ENCODE measurements around the gene ARID4B.
"Not testable (repeated sequence)": the region's sequence is repeated elsewhere in the genome, so short reads cannot be mapped to it uniquely, and the experiment has no call there.

Gene ARID4B

GRCh38 chr1:235329139-235329902 lies 1.3 kb upstream of the ARID4B start:
- DNase-seq, result peak in 1 of 2 experiments; percentile 28

- DNase-seq, result peak; percentile 99 to 100
These were observed 526 bp upstream of the ARID4B start, which contains the start of gene GGPS1 for GRCh38 chr1:235328271-235329138. GGPS1 (plus strand) TSS chr1:235328570; CDS start chr1:235335265, 6,695 bp downstream.

DNA sequence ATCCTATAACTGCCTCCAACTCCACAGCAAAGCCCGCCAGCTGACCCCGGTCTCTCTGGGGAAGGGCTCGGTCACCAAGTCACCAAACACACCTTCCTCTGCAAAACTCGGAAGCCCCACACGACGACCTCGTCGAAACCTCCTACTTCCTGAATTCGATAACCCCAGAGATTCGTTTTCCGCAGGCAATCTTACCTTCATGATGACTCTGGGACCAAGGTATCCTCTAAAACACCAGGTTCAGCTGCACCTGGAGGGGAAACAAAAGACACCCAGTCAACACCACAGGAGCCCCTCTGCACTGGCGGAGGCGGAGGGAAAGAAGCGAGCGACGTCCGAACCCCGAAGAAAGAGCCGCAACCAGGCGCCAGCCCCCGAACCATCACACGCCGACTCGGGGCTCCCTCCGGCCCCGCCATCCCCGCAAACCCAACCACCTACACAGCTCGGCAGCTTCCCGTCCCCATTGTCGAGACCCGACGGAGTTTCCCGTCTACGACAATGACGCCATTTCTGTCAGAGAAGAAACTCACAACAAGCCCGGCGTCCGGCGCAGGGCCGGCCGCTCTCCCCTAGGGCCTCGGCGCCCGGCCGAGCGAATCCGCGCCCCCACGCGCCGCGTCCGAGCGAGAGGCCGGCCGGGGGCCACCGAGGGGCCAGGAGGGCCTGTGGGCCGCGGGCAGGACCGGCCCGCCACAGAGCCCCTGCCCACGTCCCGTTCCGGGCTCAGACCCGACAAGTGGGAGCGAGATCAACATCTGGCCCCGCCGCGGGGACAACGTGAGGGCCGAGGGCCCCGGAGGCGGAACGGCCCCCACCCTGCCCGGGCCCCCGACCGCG lies 1.0 kb downstream of the ARID4B start:
- peak in 1 of 2 experiments; percentile 37 for DNase-seq

DNA sequence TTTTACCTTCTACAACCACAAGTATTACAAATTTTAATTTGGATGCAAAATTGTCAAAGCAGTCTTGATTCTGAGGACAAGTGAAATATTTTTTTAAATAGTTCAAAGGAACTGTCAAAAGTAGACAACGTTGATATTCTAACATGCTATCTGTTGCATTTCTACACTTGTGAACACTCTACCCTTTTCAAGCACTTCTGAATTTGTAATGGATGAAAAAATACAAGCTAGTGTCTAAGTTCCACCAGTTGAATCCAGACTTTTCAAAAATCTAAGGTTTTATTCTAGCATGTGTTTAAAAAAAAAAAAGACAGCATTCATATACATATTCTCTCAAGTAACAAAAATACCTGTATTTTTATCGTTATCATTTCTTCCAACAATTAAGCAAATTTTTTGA lies 2.1 kb downstream of the ARID4B start:
- DNase-seq, result no peak

GRCh38 chr1:235325139-235325538 lies 2.8 kb downstream of the ARID4B start:
- no peak for DNase-seq

- no peak for DNase-seq
These were observed 3.7 kb downstream of the ARID4B start for GRCh38 chr1:235324296-235324695.

DNA sequence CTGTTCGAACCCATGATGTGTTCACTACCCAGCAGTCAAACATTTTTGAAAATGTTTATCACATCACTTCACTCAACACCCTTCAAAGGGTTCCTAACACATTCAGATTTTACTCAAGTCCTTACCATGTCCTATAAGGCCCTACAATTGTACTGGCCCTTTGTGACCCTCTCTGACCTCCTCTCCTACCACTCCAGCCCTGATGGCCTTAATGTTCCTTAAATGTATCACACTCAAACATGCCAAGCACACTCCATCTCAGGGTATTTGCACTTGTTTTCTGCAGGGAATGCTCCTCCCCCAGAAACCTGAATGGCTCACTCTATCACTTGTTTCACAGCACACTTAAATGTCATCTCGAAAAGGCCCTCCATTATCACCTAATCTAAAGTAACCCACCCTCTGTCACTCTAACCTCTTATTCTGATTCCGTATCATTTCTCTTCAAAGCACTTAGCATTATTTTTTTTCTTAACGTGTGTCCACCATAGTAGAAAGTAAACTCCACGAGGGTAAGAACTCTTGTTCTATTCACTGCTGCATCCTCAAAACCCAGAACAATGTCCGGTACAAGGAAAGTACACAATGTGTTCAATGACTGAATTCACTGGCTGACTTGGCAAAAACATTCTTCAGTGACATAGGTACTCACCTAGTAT lies 7.3 kb downstream of the ARID4B start:
- DNase-seq, result no peak

DNA sequence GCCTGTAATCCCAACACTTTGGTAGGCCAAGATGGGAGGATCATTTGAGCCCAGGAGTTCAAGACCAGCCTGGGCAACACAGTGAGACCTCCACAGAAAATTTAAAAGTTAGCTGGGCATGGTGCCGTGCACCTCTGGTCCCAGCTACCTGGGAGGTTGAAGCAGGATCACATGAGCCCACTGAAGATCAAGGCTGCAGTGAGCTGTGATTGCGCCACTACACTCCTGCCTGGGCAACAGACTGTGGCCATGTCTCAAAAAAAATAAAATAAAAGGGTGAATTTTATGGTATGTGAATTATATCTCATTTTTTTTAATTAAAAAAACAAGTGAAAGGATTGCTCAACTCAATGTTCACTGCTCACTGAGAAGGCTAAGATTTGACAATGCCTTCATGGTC lies 8.7 kb downstream of the ARID4B start:
- DNase-seq, result no peak

DNA sequence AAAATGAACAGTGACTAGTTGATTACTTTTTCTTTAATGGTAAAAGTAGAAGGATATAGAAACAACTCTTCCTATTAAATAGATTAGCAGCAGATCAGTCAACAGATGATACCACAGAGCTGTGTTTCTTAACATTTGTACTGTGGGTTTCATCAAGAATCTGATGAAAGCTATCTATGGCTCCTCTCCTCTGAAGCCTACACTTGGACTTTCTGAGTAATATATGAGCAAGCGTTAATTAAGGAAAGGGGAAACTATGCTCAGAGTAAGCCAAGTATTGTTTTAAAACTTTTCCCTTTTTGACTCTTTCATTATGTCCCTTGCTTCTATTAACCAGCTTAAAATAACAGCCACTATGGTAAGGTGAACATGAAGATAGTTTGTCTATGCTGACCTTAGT lies 10.8 kb downstream of the ARID4B start:
- DNase-seq, result no peak

- no peak for DNase-seq
These were observed 12.2 kb downstream of the ARID4B start for GRCh38 chr1:235315735-235316134.

GRCh38 chr1:235315173-235315572 lies 12.8 kb downstream of the ARID4B start:
- DNase-seq, result no peak

DNA sequence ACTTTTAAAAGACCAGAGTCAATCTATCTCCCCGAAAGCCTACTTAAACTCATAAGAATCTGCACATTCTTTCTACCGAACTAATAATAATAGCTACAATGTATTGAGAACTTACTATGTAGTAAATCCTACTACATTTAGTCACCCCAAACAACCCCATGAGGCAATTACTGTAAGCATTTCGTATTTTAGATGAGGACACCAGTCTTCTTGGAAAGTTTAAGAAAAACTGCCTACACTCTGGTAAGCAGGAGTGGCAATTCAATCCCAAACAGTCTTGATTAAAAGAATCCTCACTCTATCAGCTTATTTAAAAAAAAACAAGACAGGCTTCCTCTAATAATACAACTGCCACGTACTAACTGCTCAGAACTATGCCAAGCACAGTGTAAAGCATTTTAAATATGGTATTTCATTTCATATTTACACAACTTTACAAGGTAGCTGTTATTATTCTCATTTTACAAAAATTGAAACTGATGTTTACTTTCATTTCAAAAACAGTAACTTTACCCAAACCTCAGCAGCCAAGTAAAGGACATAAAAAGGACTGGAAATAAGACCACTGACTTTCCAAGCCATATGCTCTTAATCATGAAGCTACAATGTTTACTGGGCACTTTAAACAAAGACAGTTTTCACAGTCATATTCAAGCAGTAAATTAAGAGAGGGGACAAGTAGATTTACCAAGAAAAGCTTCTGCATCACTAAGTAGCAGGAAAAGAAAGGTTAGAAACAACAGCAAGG lies 13.9 kb downstream of the ARID4B start:
- DNase-seq, result no peak

DNA sequence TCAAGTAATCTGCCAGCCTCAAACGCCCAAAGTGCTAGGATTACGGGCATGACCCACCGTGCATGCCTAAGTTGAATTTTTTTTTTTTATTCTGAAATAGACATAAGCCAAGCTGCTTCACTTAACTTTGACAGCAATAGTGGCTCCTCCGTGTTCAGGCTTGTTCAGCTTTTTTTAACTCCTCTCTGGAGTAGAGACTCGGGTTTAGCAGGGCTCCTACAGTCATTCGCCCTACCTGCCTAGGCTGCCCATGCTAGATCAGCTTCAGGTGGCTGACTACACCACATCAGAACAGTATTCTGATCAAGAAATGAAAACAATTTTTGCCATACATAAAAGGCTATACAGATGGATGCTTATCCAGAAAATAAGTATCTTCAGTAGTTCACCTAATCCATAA lies 14.7 kb downstream of the ARID4B start:
- no peak for DNase-seq

DNA sequence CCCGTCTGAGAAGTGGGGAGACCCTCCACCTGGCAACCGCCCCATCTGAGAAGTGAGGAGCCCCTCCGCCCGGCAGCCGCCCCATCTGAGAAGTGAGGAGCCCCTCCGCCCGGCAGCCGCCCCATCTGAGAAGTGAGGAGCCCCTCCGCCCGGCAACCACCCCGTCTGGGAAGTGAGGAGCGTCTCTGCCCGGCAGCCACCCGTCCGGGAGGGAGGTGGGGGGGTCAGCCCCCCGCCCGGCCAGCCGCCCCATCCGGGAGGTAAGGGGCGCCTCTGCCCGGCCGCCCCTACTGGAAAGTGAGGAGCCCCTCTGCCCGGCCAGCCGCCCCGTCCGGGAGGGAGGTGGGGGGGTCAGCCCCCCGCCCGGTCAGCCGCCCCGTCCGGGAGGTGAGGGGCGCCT lies 18.8 kb downstream of the ARID4B start:
- not testable (repeated sequence) for DNase-seq

DNA sequence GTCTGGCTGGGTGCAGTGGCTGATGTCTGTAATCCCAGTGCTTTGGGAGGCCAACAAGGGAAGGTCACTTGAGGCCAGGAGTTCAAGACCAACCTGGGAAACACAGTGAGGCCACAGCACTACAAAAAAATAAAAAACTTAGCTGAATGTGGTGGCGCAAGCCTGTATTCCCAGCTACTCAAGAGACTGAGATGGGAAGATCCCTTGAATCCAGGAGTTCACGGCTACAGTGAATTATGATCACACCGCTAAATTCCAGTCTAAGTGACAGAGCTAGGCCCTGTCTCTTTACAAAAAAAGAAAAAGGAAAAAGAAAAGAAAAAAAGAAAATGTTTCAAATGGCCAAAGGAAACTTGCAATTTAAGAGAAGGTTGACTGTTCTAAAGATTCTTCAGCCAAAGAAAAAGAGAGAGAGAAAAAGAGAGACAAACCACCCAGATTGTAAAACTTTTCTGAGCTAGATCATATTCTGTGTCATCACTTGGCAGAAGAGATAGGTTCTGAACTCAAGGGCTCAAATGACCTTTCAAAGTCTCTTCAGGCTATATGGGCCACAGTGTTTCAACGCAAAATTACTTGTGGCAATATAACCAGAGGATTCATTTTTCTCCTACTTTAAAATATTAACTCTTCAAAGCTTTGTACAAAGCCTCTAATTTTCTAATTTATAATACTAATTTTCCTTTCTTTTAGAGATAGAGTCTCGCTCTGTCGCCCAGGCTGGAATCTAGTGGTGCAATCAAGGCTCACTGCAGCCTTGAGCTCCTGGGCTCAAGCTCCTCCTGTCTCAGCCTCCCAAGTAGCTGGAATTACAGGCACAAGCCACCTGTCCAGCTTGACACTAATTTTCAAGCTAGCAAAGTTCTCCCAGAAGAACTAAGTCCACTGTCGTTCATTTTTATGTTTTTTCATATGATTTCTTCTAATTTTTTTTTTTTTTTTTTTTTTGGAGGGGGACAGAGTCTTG lies 20.5 kb downstream of the ARID4B start:
- no peak for DNase-seq

DNA sequence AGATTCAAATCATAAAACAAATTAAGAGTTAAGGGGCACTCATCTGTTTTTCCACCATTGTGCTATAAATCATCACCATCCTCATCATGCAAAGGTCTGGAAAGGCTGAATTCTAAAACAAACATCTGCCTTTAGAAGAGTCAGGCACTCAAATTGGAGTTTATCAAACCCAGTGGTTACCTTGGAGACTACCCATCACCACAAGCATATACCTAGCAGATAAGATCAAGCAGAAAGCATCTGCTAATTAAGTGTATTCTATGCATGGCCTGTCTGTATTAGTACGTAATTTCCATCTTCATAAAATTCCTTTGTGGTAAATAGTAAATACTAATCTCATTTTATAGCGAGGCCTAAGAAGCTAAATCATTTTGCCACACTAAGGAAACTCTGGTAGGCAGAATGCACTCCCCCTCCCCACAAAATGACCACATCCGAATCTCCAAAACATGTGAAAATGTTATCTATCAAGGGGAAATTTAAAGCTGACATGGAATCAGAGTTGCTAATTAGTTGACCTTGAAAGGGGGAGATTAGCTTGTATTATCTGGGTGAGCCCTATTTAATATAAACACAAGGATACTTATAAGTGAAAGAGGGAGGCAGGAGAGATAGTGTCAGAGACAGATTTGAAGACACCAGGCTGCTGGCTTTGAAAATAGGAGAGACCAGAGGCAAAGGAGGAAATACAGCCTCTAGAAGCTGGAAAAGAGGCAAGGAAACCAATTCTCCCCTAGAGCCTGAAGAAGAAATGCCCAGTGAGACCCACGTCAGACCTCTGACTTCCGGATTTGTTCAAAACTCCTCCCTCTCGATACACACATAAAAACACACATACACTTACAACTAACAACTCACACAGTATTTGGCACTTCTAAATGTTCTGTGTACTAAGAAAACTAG lies 23.2 kb downstream of the ARID4B start:
- DNase-seq, result no peak

DNA sequence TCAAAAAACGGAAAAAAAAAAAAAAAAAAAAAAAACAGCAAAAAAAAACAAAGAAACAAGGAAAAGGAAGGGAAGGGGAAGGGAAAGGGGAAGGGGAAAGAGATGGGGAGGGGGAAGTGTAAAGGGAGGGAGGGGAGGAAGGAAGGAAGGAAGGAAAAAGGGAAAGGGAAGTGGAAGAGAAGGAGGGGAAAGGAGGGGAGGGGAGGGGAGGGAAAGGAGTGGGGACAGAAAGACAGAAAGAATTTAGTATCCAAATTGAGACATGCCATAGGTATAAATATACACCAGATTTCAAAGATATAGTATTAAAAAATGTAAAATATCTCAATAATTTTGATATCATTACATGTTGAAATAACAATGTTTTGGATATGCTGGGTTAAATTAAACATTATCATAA lies 25.8 kb downstream of the ARID4B start:
- DNase-seq, result no peak

- no peak for DNase-seq
These were observed 28.7 kb downstream of the ARID4B start for GRCh38 chr1:235299169-235299858.

DNA sequence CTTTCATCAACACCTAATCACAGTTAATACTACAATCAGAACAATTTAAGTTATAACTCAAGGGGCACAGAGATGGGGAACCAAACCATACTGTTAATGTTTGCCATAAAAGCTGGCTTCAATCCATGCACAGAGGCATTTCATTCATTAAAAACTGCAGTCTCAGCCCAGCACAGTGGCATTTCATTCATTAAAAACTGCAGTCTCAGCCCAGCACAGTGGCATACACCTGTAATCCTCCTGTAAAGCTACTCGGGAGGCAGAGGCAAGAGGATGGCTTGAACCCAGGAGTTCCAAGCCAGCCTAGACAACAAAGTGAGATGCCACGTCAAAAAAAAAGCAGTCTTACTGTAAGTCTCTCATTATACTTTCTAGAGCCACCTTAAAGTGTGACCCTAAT lies 29.2 kb downstream of the ARID4B start:
- DNase-seq, result no peak

Data from NCI-H446 (cell line).